Thoracic aorta (tissue), 2 donors: ENCODE measurements around the gene COQ10A. TPM values are rescaled to one million over a fixed set of nuclear protein-coding genes. Genes with fewer than 3 reads are reported as not detected.

ENCODE experiments used
- ATAC-seq: fragments of 150-250 bp; one replicate; pipeline ENCODE4 v1.8.0; 2017; ENCODE audit warnings: low read depth; ENCODE audit not compliant: insufficient number of reproducible peaks, low FRiP score
- DNase-seq: peaks from one replicate; pipeline ENCODE4 v3.0.0-alpha.2; 2020; ENCODE audit warnings: low spot score
- H3K27ac ChIP-seq, 2 donors: fragments of 200-600 bp; sonication (generic); 1 replicate in 1 of 2; 2 replicates in 1 of 2; pipeline ENCODE4 v1.5.1; 2016; ENCODE audit warnings: mild to moderate bottlenecking in 2 of 2, moderate library complexity in 2 of 2
- H3K27me3 ChIP-seq: fragments of 200-600 bp; sonication (generic); replicated peaks from 2 replicates; pipeline ENCODE4 v1.6.0; 2016; ENCODE audit warnings: mild to moderate bottlenecking; ENCODE audit not compliant: insufficient read depth
- H3K36me3 ChIP-seq: fragments of 200-600 bp; sonication (generic); one replicate; pipeline ENCODE4 v1.5.1; 2016
- H3K4me1 ChIP-seq, 2 donors: fragments of 200-600 bp; sonication (generic); 1 replicate in 1 of 2; 2 replicates in 1 of 2; pipeline versions ENCODE4 v1.5.1 to v1.6.0; 2016; ENCODE audit warnings: low read depth in 2 of 2, mild to moderate bottlenecking in 1 of 2; ENCODE audit not compliant: control insufficient read depth in 1 of 2
- H3K4me3 ChIP-seq: fragments of 200-600 bp; sonication (generic); 2 replicates; pipeline ENCODE4 v1.5.1; 2016; ENCODE audit warnings: mild to moderate bottlenecking
- H3K9me3 ChIP-seq: fragments of 200-600 bp; sonication (generic); 2 replicates; pipeline ENCODE4 v1.5.1; 2016
- CTCF ChIP-seq: fragments of 200-600 bp; sonication (generic); IDR thresholded peaks from one replicate; pipeline ENCODE4 v1.5.1; 2019; ENCODE audit warnings: antibody characterized with exemption
- total RNA-seq, 2 donors: library from RNA; depleted of rRNA; stranded (reverse); fragments of >200 nt; gene quantifications; one replicate each; pipeline versions ENCODE4 v1.1.0 to v1.2.3, GENCODE V29; 2016

Gene COQ10A
- total RNA-seq, 2 donors from 2014 or later = 14.6 to 26.3 TPM

- H3K4me3 ChIP-seq = no peak overlapping the region
- ATAC-seq (no peak), DNase-seq (no peak)
- no peak for TF ChIP-seq CTCF
- H3K9me3 ChIP-seq = no peaks in the 10 kb centered on the region
- H3K36me3 ChIP-seq = peaks cover 20% of the 10 kb centered on the region
- H3K4me1 ChIP-seq = no peaks in the 10 kb centered on the region
- H3K27me3 ChIP-seq = no peaks in the 10 kb centered on the region
- H3K27ac ChIP-seq = no peak overlapping the region
Observed at GRCh38 chr12:56236091-56236490, 30.7 kb upstream of the COQ10A start.

- ATAC-seq = no peak
- no peaks in the 10 kb centered on the region for H3K27me3 ChIP-seq
- H3K27ac ChIP-seq = no peak overlapping the region
- DNase-seq = no peak
- no peaks in the 10 kb centered on the region for H3K9me3 ChIP-seq
- no peak overlapping the region for H3K4me3 ChIP-seq
- peaks cover 27% of the 10 kb centered on the region for H3K36me3 ChIP-seq
- TF ChIP-seq CTCF = no peak
- no peaks in the 10 kb centered on the region for H3K4me1 ChIP-seq
Observed at GRCh38 chr12:56236985-56237384, 29.8 kb upstream of the COQ10A start.

GRCh38 chr12:56237552-56237951, 29.2 kb upstream of the COQ10A start:
- Histone ChIP-seq H3K36me3 (peaks cover 27% of the 10 kb centered on the region), H3K4me1 (no peaks in the 10 kb centered on the region), H3K4me3 (no peak overlapping the region), H3K27me3 (no peaks in the 10 kb centered on the region), H3K27ac (no peak overlapping the region), H3K9me3 (no peaks in the 10 kb centered on the region)
- ATAC-seq = no peak
- DNase-seq = no peak
- TF ChIP-seq CTCF = no peak

GRCh38 chr12:56241424-56242303, 25.1 kb upstream of the COQ10A start:
- no peak for ATAC-seq
- TF ChIP-seq CTCF = no peak
- Histone ChIP-seq H3K27ac (no peak overlapping the region), H3K4me3 (no peak overlapping the region), H3K27me3 (no peaks in the 10 kb centered on the region), H3K9me3 (no peaks in the 10 kb centered on the region), H3K4me1 (no peaks in the 10 kb centered on the region), H3K36me3 (peaks cover 64% of the 10 kb centered on the region)
- no peak for DNase-seq

DNA sequence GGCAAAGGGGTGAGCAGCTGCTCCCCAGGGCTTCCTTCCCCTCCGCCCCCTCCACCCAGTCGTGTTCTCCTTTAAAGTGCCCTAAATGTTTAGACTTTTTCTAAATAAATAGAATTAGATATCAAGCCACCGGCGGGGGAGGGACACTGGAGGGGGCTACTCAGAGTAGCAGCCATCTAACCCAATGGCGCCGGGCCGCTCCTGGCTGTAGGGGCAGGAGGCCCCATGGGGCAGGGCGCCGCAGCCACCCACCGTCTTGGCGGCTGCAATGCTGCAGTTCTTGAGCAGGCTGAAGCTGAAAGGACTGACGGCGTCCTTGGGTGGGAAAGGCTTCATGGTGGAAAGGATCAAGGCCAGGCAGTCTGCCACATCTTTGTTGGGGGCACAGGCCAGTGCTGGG, 23.8 kb upstream of the COQ10A start:
- Histone ChIP-seq H3K27ac (no peak overlapping the region), H3K4me3 (no peak overlapping the region), H3K4me1 (no peaks in the 10 kb centered on the region), H3K27me3 (no peaks in the 10 kb centered on the region), H3K36me3 (peaks cover 75% of the 10 kb centered on the region), H3K9me3 (no peaks in the 10 kb centered on the region)
- ATAC-seq (no peak), DNase-seq (no peak)
- no peak for TF ChIP-seq CTCF
